HG02610 (cell line): ENCODE results near the gene ZBTB12.
A peak's percentile ranks its signal among the peaks of the same experiment; 100 is the strongest.
"Not testable (repeated sequence)": the region's sequence is repeated elsewhere in the genome, so short reads cannot be mapped to it uniquely, and the experiment has no call there.

ENCODE experiments used
- ATAC-seq: cut with Tn5 transposase; IDR thresholded peaks from one replicate; pipeline ENCODE4 v1.9.1; 2021; ENCODE audit warnings: mild to moderate bottlenecking, moderate library complexity; ENCODE audit not compliant: unreplicated experiment

Gene ZBTB12

DNA sequence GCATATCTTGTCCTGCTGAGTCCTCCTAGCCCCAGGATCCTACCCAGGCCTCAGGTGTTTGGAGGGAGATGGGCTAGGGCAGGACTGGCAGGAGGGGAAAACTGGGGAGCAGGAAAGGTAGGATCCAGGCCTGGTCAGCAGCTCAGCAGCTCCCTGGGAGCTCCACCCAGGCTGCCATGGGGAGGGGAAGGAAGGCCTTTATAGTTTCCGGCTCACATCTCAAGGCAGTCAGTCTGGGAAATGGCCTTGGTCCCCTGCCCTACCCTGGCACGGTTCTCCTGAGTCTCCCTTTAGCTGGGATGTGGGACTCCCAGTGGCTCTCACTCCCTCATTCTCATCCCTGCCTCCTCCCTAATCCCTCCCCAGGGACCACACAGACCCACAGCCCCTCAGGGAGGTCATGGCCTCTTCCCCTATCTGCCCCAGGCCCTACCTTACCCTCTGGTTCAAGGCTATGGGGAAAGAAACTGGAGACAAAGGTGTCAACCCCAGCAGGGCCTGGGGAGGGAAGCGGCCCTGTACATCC is 24.7 kb downstream of the ZBTB12 start:
- no peak for ATAC-seq

DNA sequence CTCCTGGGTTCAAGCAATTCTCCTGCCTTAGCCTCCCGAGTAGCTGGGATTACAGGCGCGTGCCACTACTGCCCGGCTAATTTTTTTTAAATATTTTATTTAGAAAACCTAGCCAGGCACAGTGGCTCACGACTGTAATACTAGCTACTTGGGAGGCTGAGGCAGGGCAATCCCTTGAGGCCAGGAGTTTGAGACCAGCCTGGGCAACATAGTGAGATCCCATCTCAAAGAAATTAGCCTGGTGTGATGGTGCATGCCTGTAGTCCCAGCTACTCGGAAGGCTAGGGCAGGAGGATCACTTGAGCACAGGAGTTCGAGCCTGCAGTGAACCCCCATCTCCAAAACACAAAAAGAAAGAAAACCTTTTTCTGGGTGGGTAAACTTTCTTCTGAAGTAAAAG is 25.5 kb downstream of the ZBTB12 start:
- ATAC-seq = no peak

DNA sequence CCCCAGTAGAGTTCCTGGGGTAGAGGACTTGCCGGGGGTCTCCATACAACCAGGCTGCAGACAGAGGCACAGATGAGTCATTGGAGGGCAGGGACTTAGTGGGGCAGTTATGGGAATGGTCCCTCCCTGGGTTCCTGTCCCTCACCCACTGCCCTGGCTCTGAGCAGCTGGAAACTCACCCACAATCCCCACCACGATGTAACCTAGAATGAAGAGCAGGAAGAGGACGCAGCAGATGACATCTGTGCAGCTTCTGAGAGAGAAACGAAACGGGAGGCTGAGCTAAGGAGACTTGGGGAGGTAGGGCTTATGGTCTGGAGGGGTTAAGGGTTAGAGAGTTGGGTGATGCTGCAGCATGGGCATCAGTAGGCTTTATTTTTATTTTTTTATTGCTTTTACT is 26.0 kb downstream of the ZBTB12 start:
- no peak for ATAC-seq

DNA sequence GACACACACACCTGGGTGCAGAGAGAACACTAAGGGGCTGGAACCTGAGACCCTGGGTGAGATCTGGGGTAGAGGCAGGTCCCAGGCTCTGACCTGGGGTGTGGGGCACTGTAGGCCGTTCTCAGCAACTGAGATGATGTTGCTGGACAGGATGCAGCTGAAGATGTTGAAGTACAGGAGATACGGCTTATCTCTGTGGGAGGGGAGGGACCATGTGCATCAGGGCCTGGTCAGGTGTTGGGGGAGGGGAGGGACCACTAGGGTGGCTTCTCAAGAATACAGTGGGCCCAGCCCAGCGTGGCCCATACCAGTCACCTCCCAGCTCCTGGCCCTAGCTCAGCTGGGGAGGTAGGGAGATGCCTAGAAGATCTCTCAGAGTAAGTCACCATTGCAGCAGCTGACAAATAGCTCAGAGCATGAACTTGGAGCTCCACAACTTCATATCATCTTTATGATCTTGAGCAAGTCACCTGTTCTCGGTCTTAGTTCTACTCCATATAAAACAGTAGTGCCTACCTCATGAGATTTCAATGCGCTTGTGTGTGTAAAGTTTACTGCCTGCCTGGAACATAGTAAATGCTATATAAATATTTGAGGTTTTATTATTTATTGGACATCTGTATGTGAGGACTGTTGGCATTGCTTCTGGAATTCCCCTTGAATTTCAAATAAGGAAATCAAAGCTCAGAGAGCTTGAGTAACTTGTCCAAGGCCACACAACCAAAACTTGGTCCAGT is 26.9 kb downstream of the ZBTB12 start:
- no peak for ATAC-seq

DNA sequence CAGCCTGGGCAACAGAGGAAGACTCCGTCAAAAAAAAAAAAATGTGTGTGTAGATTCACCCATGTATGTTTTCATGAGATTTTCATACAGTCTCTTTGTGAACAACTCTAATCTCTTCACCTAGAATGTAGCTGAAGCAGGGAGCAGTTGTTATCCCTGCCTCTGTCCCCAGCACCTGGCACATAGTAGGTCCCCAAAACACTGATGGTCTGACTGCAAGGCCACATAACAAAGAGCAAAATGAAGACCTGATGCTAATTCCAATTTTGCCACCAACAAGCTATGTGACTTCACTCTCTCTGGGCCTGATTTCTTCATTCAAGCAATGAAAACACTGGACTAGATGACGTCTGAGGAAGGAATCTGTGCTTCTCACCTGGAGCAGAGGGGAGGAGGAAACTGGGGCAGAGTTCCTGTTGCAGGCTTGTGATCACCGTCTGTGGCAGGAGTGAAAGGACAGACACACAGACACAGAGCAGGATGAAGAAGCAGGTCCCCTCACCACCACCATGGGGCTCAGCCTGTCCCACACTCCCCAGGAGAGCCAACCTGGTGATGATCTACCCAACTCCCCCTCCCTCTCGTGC is 27.7 kb downstream of the ZBTB12 start:
- ATAC-seq = no peak

DNA sequence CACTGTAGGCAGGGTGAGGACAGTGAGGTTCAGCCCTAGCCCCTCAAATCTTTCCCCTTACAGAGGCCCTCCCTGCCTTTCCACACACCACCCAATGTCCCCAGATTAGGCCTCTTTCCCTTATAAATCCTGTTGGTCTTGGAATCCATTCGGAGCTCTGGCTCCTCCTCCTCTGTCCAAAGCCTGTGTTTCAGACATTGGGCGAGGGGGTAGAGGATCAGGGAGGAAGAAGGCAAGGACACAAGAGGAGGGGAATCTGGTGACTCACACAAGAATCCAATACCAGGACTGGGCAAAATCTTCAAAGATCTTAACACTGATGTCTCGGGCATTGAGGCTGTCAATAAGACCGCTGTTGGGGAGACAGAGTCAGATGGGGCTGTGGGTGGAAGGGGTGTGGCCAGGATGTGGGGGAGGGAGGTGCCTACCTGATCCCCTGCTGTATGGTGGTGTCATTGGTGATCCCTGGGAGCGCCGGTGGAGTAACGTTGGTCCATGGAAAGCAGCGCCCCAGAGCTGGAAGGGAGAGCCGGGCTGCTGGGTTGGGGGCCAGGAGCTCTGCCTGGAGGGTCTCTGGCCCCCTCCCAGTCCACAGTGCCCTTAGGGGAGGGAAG is 30.7 kb downstream of the ZBTB12 start:
- ATAC-seq = no peak

DNA sequence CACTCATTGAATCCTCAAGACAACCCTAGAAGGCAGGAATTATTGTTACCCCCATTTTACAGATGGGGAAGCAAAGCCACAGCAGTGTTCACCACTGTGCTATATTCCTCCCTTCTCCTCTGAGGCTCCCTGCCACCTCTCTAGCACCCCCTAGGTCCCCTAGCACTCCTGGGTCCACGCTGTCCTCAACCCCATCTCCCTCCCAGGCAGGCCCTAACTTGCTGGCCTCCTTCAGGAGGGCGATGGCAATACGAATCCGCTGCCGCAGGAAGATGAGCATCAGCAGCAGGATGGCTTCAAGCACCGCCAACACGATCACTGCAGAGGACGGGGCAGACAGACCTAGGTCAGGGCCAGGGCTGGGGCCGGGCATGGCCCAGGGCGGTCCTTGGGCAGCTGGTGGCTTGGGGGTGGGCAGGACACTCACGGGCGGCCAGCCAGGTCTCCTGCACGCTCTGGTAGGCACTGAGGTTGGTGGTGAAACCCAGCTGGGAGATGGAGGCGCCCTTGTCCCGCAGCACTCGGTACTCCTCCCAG is 31.4 kb downstream of the ZBTB12 start:
- no peak for ATAC-seq

DNA sequence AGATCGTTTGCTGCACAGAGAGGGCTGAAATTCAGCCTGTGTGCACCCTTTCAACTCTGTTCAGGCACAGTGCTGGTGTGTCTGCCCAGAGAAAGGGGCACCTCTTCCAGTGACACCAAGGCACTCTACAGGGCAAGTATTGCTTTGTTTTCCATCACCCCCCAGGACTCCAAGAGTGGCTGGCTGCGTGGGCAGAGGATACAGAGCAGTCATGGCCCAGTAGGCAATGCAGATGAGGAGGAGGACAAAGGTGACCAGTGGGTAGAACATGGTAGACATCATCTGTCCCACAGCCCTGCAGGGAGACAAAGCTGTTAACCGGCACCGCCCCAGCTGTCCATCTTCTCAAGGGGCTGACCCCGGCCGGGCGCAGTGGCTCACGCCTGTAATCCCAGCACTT is 32.5 kb downstream of the ZBTB12 start:
- ATAC-seq = no peak

DNA sequence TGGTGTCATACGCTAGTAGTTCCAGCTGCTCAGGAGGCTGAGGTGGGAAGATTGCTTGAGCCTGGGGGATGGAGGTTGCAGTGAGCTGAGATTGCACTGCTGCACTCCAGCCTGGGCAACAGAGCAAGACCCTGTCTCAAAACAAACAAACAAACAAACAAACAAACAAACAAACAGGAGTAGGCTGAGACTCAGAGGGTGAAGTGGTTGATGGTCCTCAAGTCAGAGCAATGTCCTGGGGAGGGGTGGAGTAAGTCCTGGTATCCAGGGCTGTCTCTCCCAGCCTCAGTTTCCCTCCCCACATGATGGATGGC is 33.3 kb downstream of the ZBTB12 start:
- not testable (repeated sequence) for ATAC-seq

DNA sequence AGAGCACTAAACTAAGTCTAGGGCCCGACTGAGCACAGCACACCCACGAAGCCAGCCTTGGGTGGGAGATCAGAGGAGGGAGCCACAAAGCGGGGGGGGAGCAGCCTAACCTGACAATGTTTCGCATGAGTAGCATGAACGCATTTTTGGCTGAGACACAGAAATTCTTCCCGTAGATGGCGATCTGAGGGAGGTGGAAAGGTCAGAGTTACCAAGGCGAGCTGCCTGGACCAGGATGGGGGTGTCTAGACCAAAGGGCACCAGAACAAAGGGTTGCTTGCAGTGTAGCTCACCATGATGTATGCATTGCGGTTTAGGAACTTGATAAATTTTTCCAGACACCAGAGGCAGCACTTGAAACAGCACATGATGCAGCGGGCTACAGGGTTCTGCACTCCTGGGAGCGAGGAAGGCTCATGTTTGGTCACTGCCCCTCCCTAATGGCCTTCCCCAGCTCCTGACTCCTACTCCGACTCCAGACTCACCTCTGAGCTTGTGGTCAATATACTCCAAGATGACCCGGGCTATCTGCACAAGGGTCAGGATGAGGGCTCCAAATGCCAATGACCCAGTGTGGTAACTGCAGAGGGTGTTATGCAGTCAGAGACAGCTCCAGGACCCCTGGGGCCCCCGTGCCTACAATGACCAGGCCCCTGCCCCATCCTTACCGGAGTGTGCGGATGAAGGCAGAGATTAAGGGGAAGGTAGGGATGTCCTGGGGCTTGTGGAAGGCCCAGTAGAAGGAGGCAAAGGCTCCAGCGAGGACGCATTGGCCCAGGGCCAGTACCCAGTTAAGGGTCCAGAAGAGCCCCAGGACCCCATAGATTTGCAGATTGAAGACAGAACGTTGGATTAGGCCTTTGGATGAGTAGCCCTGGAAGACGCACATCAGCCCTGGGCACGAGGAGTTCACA is 36.4 kb downstream of the ZBTB12 start:
- no peak for ATAC-seq

DNA sequence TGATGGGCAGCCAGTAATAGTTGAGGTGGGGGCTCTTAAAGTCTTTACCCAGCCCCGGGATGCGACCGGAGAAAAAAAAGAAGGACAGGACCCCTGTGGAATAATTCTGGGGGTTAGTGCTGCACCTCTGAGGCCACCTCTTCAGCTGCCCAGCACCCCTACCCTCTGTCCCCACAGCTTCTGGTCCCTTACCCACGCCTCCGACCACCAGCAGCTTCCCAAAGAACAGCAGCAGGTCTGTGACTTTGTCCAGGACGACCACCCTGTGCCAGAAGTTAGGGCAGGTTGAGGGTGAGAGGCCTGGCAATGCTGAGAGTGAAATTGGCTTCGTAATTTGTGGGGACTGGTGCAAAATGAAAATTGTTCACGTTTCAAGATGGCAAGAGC is 37.1 kb downstream of the ZBTB12 start:
- no peak for ATAC-seq

DNA sequence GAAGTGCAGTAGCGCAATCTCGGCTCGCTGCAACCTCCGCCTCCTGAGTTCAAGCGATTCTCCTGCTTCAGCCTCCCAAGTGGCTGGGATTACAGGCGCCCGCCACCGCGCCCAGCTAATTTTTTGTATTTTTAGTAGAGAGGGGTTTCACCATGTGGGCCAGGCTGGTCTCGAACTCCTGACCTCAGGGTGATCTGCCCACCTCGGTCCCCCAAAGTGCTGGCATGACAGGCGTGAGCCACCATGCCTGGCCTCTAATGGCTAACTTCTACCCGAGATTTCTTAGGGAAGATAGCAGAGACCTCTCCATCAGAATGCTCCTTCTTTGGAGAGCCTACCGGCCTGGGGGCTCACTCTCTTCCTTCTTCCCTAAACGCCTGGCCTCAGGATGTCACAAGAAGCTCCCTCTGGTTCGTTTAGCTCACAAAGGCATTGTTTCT is 37.7 kb downstream of the ZBTB12 start:
- not testable (repeated sequence) for ATAC-seq

DNA sequence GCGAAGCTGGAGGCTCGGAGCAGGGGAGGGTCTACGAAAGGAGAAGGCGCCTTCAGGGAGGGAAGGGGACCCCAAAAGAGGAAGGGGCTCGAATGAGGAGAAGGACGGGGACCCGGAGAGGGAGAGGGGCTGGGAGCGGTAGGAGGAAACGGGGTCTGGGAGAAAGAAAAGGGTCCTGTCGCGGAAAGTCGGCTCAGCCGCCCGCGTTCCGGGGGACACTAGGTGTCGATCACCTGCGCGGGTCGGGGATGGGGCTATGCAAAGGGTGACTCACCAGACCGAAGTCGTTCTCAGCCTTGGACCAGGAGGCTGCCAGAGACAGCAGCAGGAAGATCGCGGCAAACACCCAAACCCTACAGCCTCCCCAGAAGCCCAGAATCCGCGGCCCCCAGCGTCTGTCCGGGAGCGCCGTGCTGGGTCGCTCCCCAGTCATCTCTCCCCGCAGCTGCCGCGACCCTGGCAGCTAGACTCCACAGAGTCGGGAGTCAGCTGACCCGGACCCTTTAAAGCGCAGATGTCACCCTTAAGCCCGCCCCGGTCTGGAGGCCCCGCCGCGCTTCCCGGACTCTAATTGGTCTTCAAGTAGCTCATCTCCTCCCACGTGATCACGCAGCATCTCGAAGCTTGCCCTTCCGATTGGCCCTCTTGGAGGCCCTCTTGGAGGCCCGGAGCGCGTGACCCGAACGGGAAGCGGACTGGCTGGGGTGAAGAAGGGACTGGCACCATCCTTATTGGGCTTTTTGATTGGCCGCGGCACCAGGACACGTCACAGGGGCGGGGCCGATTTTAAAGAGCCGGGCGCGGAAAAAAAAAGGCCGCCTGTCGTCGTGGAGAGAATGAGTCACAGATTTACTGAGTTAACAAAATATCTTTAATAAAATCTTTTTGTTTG is 39.3 kb downstream of the ZBTB12 start, which contains the start of gene NEU1:
Gene NEU1 (minus strand): TSS at position 478 of the 892 bp plus-strand sequence. CDS start 45 bp downstream, at position 433.
- peak; percentile 95 for ATAC-seq

DNA sequence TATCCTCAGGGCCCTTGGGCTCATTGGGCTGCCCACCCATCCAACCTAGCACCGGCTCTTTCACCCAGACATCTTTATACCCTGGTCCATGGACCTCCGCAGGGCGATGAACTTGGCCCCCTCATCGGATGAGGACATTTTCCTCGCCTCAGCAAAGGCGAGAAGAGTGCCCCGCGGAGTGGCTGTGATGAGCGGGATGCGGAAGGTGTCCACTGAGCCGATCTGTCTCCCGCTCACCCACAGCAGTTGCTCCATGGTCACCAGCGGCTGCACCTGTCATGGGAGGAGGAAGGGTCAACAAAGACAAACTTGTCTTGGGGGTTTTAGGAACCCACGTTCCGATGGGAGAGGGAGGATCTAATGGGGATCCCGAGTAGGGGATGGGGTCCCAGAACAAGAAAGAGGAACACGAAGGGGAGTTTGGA is 40.0 kb downstream of the ZBTB12 start:
- ATAC-seq = no peak

DNA sequence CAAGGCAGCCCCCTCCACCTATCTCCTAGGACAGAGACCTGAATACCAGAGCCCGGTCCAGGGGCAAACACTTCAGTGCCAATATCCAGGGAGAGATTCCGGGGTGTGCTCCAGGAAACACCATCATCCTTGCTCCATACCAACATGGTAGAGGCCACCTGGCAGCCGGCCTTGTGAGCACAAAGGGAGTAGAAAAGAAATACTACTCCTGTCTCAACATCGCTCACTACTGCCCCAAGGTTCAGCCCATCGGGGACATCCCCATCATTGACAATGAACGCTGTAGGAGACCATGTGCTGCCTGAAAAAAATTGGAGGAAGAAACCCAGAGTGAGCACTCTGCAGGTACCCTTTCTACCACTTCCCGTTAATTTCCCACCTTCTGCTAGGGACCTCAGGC is 40.7 kb downstream of the ZBTB12 start:
- no peak for ATAC-seq

DNA sequence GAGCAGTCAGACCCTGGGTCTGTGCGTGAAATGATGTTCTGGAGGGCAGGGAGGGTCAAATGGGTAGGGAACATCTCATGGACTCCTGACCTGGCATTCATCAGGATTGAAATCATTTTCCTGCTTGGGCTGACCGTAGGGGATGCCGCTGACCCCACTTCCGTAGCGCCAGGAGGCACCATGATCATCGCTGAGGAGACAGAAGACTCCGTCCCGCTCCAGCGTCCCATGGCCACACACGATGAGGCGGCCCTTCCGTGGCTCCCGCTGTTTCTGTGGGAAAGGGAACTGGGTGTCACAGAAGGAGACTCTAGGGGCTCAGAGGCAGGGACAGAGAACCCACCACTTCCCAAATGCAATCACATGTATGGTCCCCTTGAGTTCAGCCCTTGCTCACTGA is 41.5 kb downstream of the ZBTB12 start:
- no peak for ATAC-seq

DNA sequence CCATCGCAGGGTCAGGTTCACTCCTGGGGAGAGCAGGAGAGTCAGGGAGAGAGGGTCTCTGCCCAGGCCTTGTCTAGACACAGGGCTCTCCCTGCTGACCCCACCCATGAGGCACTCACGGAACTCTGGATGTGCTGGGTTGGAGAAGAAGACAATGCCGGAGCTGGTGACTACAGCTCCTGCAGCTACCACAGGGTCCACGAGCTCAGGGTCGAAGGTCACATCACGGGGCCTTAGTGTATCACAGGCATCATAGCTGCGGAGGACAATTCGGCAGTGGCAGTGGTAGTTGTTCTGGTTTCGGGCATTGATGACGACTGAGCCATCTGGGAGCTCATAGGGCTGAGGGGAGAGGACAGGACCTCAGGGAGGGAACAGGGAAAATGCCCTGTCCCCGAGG is 42.0 kb downstream of the ZBTB12 start:
- ATAC-seq = no peak

DNA sequence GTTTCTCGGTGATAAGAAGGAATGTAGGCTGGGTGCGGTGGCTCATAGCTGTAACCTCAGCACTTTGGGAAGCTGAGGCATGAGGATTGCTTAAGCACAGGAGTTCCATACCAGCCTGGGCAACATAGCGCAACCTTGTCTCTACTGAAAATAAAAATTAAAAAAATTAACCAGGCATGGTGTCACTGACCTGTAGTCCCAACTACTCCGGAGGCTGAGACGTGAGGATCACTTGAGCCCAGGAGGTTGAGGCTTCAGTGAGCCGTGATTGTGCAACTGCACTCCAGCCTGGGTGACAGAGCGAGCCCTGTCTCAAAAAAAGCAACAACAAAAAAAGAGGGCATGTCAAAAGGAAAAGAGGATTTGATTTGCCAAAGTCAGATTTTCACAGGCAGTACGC is 43.2 kb downstream of the ZBTB12 start:
- no peak for ATAC-seq

DNA sequence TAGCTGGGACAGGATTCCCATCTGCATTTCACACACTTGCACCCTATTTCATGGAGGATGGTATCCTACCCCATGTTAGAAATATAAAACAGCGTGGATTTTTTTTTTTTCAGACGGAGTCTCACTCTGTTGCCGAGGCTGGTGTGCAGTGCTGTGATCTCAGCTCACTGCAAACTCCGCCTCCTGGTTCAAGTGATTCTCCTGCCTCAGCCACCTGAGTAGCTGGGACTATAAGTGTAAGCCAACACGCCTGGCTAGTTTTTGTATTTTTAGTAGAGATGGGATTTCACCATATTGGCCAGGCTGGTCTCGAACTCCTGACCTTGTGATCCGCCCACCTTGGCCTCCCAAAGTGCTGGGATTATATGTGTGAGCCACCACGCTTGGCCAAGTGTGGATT is 44.1 kb downstream of the ZBTB12 start:
- not testable (repeated sequence) for ATAC-seq
